ENCODE data around the gene MAPK8IP1. TPM values are rescaled to one million over a fixed set of nuclear protein-coding genes. Genes with fewer than 3 reads are reported as not detected.

MAPK8IP1 gene
- total and polyA plus RNA-seq, 4 donors = 0.78 to 2.7 (median 1.4) TPM

- H3K27ac ChIP-seq (ENCODE audit: low read depth in 1 of 2, low read length in 2 of 2) = peak overlapping the region; percentile 63 to 71
- no peaks in the 10 kb centered on the region for H3K9me3 ChIP-seq (ENCODE audit: control insufficient read depth in 4 of 4, low read length in 3 of 4)
- TF ChIP-seq REST (IDR thresholded peaks at IDR 0.05) = peak; percentile 83
- peak in 1 of 2 donors; percentile 46 for TF ChIP-seq GABPA (IDR thresholded peaks at IDR 0.05 in 1 of 2, conservative IDR thresholded peaks at IDR 0.05 in 1 of 2)
- TF ChIP-seq CTCF (IDR thresholded peaks at IDR 0.05; ENCODE audit: low read depth, low read length, missing input control) = no peak
- TF ChIP-seq ZBTB33 (IDR thresholded peaks at IDR 0.05) = peak; percentile 73
- TF ChIP-seq TAF1 (conservative IDR thresholded peaks at IDR 0.05) = no peak
- TF ChIP-seq ATF3 (IDR thresholded peaks at IDR 0.05) = no peak
- TF ChIP-seq FOXA2 (IDR thresholded peaks at IDR 0.05) = peak; percentile 48
- TF ChIP-seq NR2F2 (IDR thresholded peaks at IDR 0.05) = no peak
- TF ChIP-seq RAD21 (IDR thresholded peaks at IDR 0.05) = peak; percentile 25 to 36
- TF ChIP-seq MAX (IDR thresholded peaks at IDR 0.05) = peak; percentile 97
- TF ChIP-seq JUND (IDR thresholded peaks at IDR 0.05) = peak in 1 of 2 donors; percentile 45
- peak; percentile 46 for TF ChIP-seq SP1 (IDR thresholded peaks at IDR 0.05)
- TF ChIP-seq EGR1 (IDR thresholded peaks at IDR 0.05; ENCODE audit: low read depth in 2 of 2) = peak in 1 of 2 donors; percentile 20
- peak; percentile 79 to 88 for TF ChIP-seq HNF4A (conservative IDR thresholded peaks at IDR 0.05)
- TF ChIP-seq YY1 (IDR thresholded peaks at IDR 0.05) = peak; percentile 63
- TF ChIP-seq HNF4G (IDR thresholded peaks at IDR 0.05) = peak; percentile 7
- peak; percentile 13 for TF ChIP-seq FOXA1 (IDR thresholded peaks at IDR 0.05)
- peak; percentile 43 to 84 for TF ChIP-seq RXRA (IDR thresholded peaks at IDR 0.05)
- 50% methylated on average over 4 of the region's 4 CpGs for WGBS
- peaks cover 17 to 87% (median 79%) of the 10 kb centered on the region in 4 donors for H3K4me1 ChIP-seq (ENCODE audit: control insufficient read depth in 4 of 4, insufficient read depth in 4 of 4, low read length in 3 of 4)
- no peaks in the 10 kb centered on the region for H3K27me3 ChIP-seq (ENCODE audit: control insufficient read depth in 4 of 4, insufficient read depth in 4 of 4, low read length in 3 of 4)
- DNase-seq (ENCODE audit: low spot score) = no peak
- H3K9ac ChIP-seq (ENCODE audit: low read depth in 1 of 2, low read length in 2 of 2) = peak overlapping the region in 1 of 2 donors; percentile 44
- H3K4me3 ChIP-seq (ENCODE audit: low read depth in 1 of 3, low read length in 3 of 3) = no peak overlapping the region
- H3K36me3 ChIP-seq (ENCODE audit: control insufficient read depth in 4 of 4, insufficient read depth in 3 of 4, low read depth in 1 of 4, low read length in 3 of 4) = peaks cover 2 to 19% (median 13%) of the 10 kb centered on the region in 4 donors
Observed at GRCh38 chr11:45852018-45852711, 33.3 kb upstream of the MAPK8IP1 start.
